GM12875 (cell line): ENCODE data around the gene ZDHHC22.

Experiments
- H3K4me3 ChIP-seq: one replicate; pipeline ENCODE4 v1.5.1; 2011; ENCODE audit warnings: low read depth, low read length, control low read depth
- CTCF ChIP-seq: IDR thresholded peaks from 2 replicates; pipeline ENCODE4 v1.5.1; 2011; ENCODE audit warnings: low read depth, mild to moderate bottlenecking, control low read depth, inconsistent platforms, low read length, moderate library complexity, borderline replicate concordance; ENCODE audit not compliant: insufficient read depth

Gene ZDHHC22

GRCh38 chr14:77082356-77082755 is 59.2 kb downstream of the ZDHHC22 start:
- TF ChIP-seq CTCF = no peak
- H3K4me3 ChIP-seq = no peak overlapping the region
